A673 (cell line): Measurements from ENCODE around the gene TNFRSF11A. TPM values are rescaled to one million over a fixed set of nuclear protein-coding genes. Genes with fewer than 3 reads are reported as not detected.

ENCODE experiments used
- BruUV-seq: library from RNA; stranded (reverse); fragments of 400-500 nt; replicated peaks from 2 replicates; lab custom pipeline; 2021; lab: Mats Ljungman, UMichigan
- CTCF ChIA-PET: fragments of 300-600 bp; sonication (Branson Sonifier 250); formaldehyde crosslinking; loops from one replicate; lab custom pipeline; 2022; ENCODE audit warnings: antibody characterized with exemption; lab: Charles Lee
- POLR2A ChIA-PET: fragments of 300-600 bp; sonication (Branson Sonifier 250); formaldehyde crosslinking; loops from one replicate; lab custom pipeline; 2022; ENCODE audit warnings: antibody characterized with exemption; ENCODE audit not compliant: low non-redundant PET; lab: Charles Lee
- DNase-seq: peaks from one replicate; pipeline ENCODE4 v3.0.0-alpha.2; 2015; ENCODE audit warnings: low spot score
- H3K27ac ChIP-seq: fragments of 200-600 bp; sonication (generic); 2 replicates; pipeline ENCODE4 v1.5.1; 2016; ENCODE audit warnings: mixed run types, low read depth, mild to moderate bottlenecking, mixed read lengths, antibody characterized with exemption, low read length; ENCODE audit not compliant: poor library complexity, severe bottlenecking
- H3K27me3 ChIP-seq: fragments of 200-600 bp; sonication (generic); replicated peaks from 2 replicates; pipeline ENCODE4 v1.6.1; 2017; ENCODE audit warnings: mixed run types, low read depth, mild to moderate bottlenecking, mixed read lengths, antibody characterized with exemption, low read length; ENCODE audit not compliant: insufficient read depth, poor library complexity
- H3K36me3 ChIP-seq: fragments of 200-600 bp; sonication (generic); 2 replicates; pipeline ENCODE4 v1.6.1; 2016; ENCODE audit warnings: mixed run types, mild to moderate bottlenecking, mixed read lengths, antibody characterized with exemption, low read length; ENCODE audit not compliant: insufficient read depth, poor library complexity, severe bottlenecking
- H3K4me1 ChIP-seq: fragments of 200-600 bp; sonication (generic); 2 replicates; pipeline ENCODE4 v1.6.1; 2017; ENCODE audit warnings: mixed run types, mild to moderate bottlenecking, mixed read lengths, antibody characterized with exemption, low read length; ENCODE audit not compliant: insufficient read depth, poor library complexity, severe bottlenecking
- H3K4me3 ChIP-seq: fragments of 200-600 bp; sonication (generic); 2 replicates; pipeline ENCODE4 v1.5.1; 2016; ENCODE audit warnings: low read depth, mixed run types, mild to moderate bottlenecking, mixed read lengths, low read length; ENCODE audit not compliant: poor library complexity, severe bottlenecking
- H3K9me3 ChIP-seq: fragments of 200-600 bp; sonication (generic); 2 replicates; pipeline ENCODE4 v1.6.1; 2016; ENCODE audit warnings: mixed run types, low read depth, mild to moderate bottlenecking, mixed read lengths, antibody characterized with exemption, low read length; ENCODE audit not compliant: poor library complexity, severe bottlenecking
- EZH2 ChIP-seq: fragments of 200-600 bp; sonication (generic); IDR thresholded peaks from 2 replicates; pipeline ENCODE4 v1.6.1; 2017; ENCODE audit warnings: borderline replicate concordance, low read depth, mild to moderate bottlenecking, mixed read lengths, antibody characterized with exemption, low read length; ENCODE audit not compliant: poor library complexity, severe bottlenecking
- intact Hi-C: fragments of 100-400 bp; cut with micrococcal nuclease; formaldehyde crosslinking; loops from one replicate; pipeline ENCODE4 v1.10.0; 2022; ENCODE audit not compliant: unreplicated experiment
- total RNA-seq: library from RNA; stranded (reverse); gene quantifications from 2 replicates; pipeline ENCODE4 v1.2.3, GENCODE V29; 2021
- TF ChIP-seq, protein P1 (sequence below): fragments of 300-800, 200-600 bp; sonication (generic); conservative IDR thresholded peaks from 2 replicates; pipeline ENCODE4 v1.5.1; 2017; ENCODE audit warnings: low read depth, mild to moderate bottlenecking, antibody characterized with exemption, low read length, moderate library complexity, mixed read lengths

TNFRSF11A gene
- total RNA-seq, 1 experiment from 2014 or later = 0.37 TPM

DNA sequence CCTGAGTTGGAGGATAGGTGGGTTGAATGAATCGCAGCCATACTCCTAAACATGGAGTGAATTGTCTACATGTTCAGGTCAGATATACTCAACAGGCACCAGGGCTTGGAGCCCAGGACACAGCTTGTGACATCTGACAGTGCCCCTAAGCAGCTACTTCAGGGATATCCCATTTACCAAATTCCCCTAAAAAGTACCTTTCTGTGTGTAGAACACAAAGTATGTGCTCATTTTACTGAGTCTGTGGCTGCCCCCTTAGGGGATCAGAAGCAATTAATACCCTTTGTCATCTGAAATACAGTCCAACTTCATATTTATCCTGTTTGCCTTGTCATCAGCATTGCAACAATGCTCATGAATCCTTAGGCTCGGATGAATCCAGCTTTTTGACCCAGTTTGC is 20.8 kb downstream of the TNFRSF11A start:
- ChIA-PET POLR2A (no interaction called here), CTCF (no interaction called here)
- intact Hi-C loops = no loop called here
- H3K36me3 ChIP-seq = no peaks in the 10 kb centered on the region
- no peak overlapping the region for H3K27ac ChIP-seq
- H3K9me3 ChIP-seq = no peaks in the 10 kb centered on the region
- TF ChIP-seq, protein P1, sequence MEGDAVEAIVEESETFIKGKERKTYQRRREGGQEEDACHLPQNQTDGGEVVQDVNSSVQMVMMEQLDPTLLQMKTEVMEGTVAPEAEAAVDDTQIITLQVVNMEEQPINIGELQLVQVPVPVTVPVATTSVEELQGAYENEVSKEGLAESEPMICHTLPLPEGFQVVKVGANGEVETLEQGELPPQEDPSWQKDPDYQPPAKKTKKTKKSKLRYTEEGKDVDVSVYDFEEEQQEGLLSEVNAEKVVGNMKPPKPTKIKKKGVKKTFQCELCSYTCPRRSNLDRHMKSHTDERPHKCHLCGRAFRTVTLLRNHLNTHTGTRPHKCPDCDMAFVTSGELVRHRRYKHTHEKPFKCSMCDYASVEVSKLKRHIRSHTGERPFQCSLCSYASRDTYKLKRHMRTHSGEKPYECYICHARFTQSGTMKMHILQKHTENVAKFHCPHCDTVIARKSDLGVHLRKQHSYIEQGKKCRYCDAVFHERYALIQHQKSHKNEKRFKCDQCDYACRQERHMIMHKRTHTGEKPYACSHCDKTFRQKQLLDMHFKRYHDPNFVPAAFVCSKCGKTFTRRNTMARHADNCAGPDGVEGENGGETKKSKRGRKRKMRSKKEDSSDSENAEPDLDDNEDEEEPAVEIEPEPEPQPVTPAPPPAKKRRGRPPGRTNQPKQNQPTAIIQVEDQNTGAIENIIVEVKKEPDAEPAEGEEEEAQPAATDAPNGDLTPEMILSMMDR = no peak
- TF ChIP-seq EZH2 = no peak
- no TSS peak for BruUV-seq
- no peak overlapping the region for H3K4me3 ChIP-seq
- no peaks in the 10 kb centered on the region for H3K27me3 ChIP-seq
- no peak for DNase-seq
- H3K4me1 ChIP-seq = no peaks in the 10 kb centered on the region

DNA sequence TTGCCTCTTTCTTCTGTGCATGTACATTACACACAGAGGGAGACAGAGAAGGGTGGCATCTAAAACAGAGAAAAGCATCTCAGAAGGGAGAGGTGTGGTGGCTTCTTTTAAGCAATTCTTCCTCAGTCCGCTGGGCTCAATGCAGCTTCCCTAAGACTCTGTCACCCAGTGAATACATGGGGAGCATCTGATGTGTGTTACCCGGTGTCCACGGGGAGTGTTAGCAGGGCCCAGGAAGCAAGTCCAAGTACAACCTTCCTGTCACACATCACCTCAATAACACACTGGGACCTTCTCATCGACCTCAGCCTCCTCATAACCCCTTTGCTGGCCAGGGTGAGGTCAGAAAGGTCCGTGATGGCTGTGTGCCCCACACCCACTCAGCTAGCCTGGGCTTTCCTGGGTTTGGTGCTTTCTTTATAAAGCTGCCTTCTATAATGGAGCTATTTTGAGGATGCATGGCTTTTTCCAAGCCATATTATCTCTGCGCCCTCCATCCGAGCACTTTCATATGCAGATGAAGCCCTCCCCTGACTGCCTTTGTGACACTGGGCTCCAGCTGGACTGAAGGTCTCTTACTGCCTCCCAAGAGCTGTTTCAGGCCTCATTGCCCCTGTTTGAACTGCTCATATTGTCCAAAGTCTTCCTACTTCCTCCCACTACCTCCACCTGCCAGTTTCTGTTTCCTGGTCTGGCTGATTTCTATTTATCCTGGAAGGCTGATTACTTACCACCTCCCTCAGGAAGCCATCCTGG is 21.4 kb downstream of the TNFRSF11A start:
- ChIA-PET CTCF (no interaction called here), POLR2A (no interaction called here)
- Histone ChIP-seq H3K27me3 (no peaks in the 10 kb centered on the region), H3K4me1 (no peaks in the 10 kb centered on the region), H3K27ac (no peak overlapping the region), H3K9me3 (no peaks in the 10 kb centered on the region), H3K4me3 (no peak overlapping the region), H3K36me3 (no peaks in the 10 kb centered on the region)
- intact Hi-C loops = no loop called here
- BruUV-seq = no TSS peak
- DNase-seq = no peak
- TF ChIP-seq EZH2 = no peak
- TF ChIP-seq, protein P1 = no peak

DNA sequence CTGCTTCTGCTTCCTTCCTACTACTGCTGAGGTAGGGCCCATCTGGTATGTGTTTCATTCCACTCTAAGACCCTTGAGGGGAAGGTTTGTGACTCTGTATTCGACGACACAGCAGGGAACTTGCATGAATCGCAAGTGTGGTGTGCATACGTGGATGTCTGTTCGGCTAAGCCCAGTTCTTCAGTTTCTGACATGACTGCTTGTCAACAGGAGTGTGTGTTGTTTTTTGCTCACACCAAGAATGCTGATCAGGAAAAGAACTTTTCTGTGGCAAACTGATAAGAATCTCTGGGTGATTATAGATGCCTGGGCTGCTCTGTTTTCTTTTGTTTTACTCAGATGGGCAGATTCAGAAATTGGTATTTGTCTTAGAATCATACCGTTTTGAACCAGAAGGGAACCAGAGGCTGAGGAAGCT is 22.0 kb downstream of the TNFRSF11A start:
- Histone ChIP-seq H3K9me3 (no peaks in the 10 kb centered on the region), H3K4me3 (no peak overlapping the region), H3K4me1 (no peaks in the 10 kb centered on the region), H3K27me3 (no peaks in the 10 kb centered on the region), H3K36me3 (no peaks in the 10 kb centered on the region), H3K27ac (no peak overlapping the region)
- no TSS peak for BruUV-seq
- POLR2A ChIA-PET = no interaction called here
- intact Hi-C loops = no loop called here
- CTCF ChIA-PET = no interaction called here
- DNase-seq = no peak
- TF ChIP-seq EZH2 = no peak
- TF ChIP-seq, protein P1 = no peak
